ENCODE data around the gene S100A3. TPM values are rescaled to one million over a fixed set of nuclear protein-coding genes. Genes with fewer than 3 reads are reported as not detected.
A peak's percentile ranks its signal among the peaks of the same experiment; 100 is the strongest.
"Not testable (repeated sequence)": the region's sequence is repeated elsewhere in the genome, so short reads cannot be mapped to it uniquely, and the experiment has no call there.

Gene S100A3
- total RNA-seq, 1 experiment from 2014 or later: 90.0 TPM

GRCh38 chr1:153586347-153586746 lies 37.3 kb upstream of the S100A3 start:
- Mint-ChIP-seq H3K4me3 (ENCODE audit: unreplicated experiment) (no peak overlapping the region), H3K9me3 (ENCODE audit: unreplicated experiment) (no peaks in the 10 kb centered on the region), H3K4me1 (ENCODE audit: insufficient read depth, unreplicated experiment) (peaks cover 16% of the 10 kb centered on the region), H3K36me3 (ENCODE audit: insufficient read depth, unreplicated experiment) (peaks cover 7% of the 10 kb centered on the region), H3K27me3 (ENCODE audit: insufficient read depth, unreplicated experiment) (no peaks in the 10 kb centered on the region), H3K27ac (ENCODE audit: low read depth, unreplicated experiment) (peak overlapping the region; percentile 11)
- ChIA-PET CTCF (interaction anchor here (0.7 to 2.4 kb wide), 7 partner anchors 8 to 92 kb away, joined by 3 to 19 read pairs (median 3); no protein-coding TSS in a partner anchor), POLR2A (interaction anchor here (0.9 to 3.3 kb wide), 5 partner anchors 8 to 26 kb away, joined by 3 to 20 read pairs (median 4); partner anchors contain the start of gene S100A16)
- intact Hi-C loops (cut with micrococcal nuclease): no loop called here
- no peak for DNase-seq (ENCODE audit: unreplicated experiment)
- no peak for TF ChIP-seq CTCF (IDR thresholded peaks at IDR 0.05; ENCODE audit: unreplicated experiment)
- no TSS peak for BruUV-seq (replicated peaks)

- intact Hi-C loops (cut with micrococcal nuclease): no loop called here
- no peak for TF ChIP-seq CTCF (IDR thresholded peaks at IDR 0.05; ENCODE audit: unreplicated experiment)
- H3K4me3 Mint-ChIP-seq (ENCODE audit: unreplicated experiment): no peak overlapping the region
- H3K9me3 Mint-ChIP-seq (ENCODE audit: unreplicated experiment): no peaks in the 10 kb centered on the region
- POLR2A ChIA-PET: interaction anchor here (1.1 to 3.3 kb wide), 5 partner anchors 11 to 64 kb away, joined by 3 to 20 read pairs (median 6); partner anchors contain the start of genes S100A14 and S100A16
- peaks cover 16% of the 10 kb centered on the region for H3K4me1 Mint-ChIP-seq (ENCODE audit: insufficient read depth, unreplicated experiment)
- no TSS peak for BruUV-seq (replicated peaks)
- CTCF ChIA-PET: interaction anchor here (0.6 to 2.4 kb wide), 6 partner anchors 8 to 231 kb away, joined by 3 to 19 read pairs (median 4); partner anchors contain the start of gene S100A9
- no peak for DNase-seq (ENCODE audit: unreplicated experiment)
- H3K27me3 Mint-ChIP-seq (ENCODE audit: insufficient read depth, unreplicated experiment): no peaks in the 10 kb centered on the region
- peaks cover 7% of the 10 kb centered on the region for H3K36me3 Mint-ChIP-seq (ENCODE audit: insufficient read depth, unreplicated experiment)
- no peak overlapping the region for H3K27ac Mint-ChIP-seq (ENCODE audit: low read depth, unreplicated experiment)
These were observed 35.9 kb upstream of the S100A3 start for GRCh38 chr1:153585006-153585405.

GRCh38 chr1:153583976-153584375 lies 34.9 kb upstream of the S100A3 start:
- DNase-seq (ENCODE audit: unreplicated experiment): no peak

GRCh38 chr1:153583514-153583913 lies 34.5 kb upstream of the S100A3 start:
- intact Hi-C loops (cut with micrococcal nuclease); H3K4me3 Mint-ChIP-seq (ENCODE audit: unreplicated experiment); H3K27ac Mint-ChIP-seq (ENCODE audit: low read depth, unreplicated experiment); BruUV-seq (replicated peaks); H3K36me3 Mint-ChIP-seq (ENCODE audit: insufficient read depth, unreplicated experiment); POLR2A ChIA-PET; H3K9me3 Mint-ChIP-seq (ENCODE audit: unreplicated experiment); DNase-seq (ENCODE audit: unreplicated experiment); H3K27me3 Mint-ChIP-seq (ENCODE audit: insufficient read depth, unreplicated experiment): not testable (repeated sequence)
- CTCF ChIA-PET: interaction anchor here (1.3 to 1.8 kb wide), 3 partner anchors 11 to 230 kb away, joined by 4 to 8 read pairs (median 6); no protein-coding TSS in a partner anchor
- peaks cover 18% of the 10 kb centered on the region for H3K4me1 Mint-ChIP-seq (ENCODE audit: insufficient read depth, unreplicated experiment)

More at GRCh38 chr1:153583976-153584375, 34.9 kb upstream of the S100A3 start:
- no peak overlapping the region for H3K27ac Mint-ChIP-seq (ENCODE audit: low read depth, unreplicated experiment)
- no TSS peak for BruUV-seq (replicated peaks)
- H3K27me3 Mint-ChIP-seq (ENCODE audit: insufficient read depth, unreplicated experiment): no peaks in the 10 kb centered on the region
- intact Hi-C loops (cut with micrococcal nuclease): no loop called here
- H3K9me3 Mint-ChIP-seq (ENCODE audit: unreplicated experiment): no peaks in the 10 kb centered on the region
- peaks cover 4% of the 10 kb centered on the region for H3K36me3 Mint-ChIP-seq (ENCODE audit: insufficient read depth, unreplicated experiment)
- no peak overlapping the region for H3K4me3 Mint-ChIP-seq (ENCODE audit: unreplicated experiment)
- CTCF ChIA-PET: interaction anchor here (1.3 to 1.8 kb wide), 3 partner anchors 12 to 230 kb away, joined by 4 to 8 read pairs (median 6); no protein-coding TSS in a partner anchor
- POLR2A ChIA-PET: interaction anchor here (1.6 to 1.7 kb wide), 2 partner anchors 12 to 65 kb away, joined by 3 to 8 read pairs; no protein-coding TSS in a partner anchor
- no peak for TF ChIP-seq CTCF (IDR thresholded peaks at IDR 0.05; ENCODE audit: unreplicated experiment)
- H3K4me1 Mint-ChIP-seq (ENCODE audit: insufficient read depth, unreplicated experiment): peaks cover 16% of the 10 kb centered on the region

- H3K27ac Mint-ChIP-seq (ENCODE audit: low read depth, unreplicated experiment); DNase-seq (ENCODE audit: unreplicated experiment); POLR2A ChIA-PET; H3K36me3 Mint-ChIP-seq (ENCODE audit: insufficient read depth, unreplicated experiment); H3K4me3 Mint-ChIP-seq (ENCODE audit: unreplicated experiment); H3K27me3 Mint-ChIP-seq (ENCODE audit: insufficient read depth, unreplicated experiment); BruUV-seq (replicated peaks); H3K9me3 Mint-ChIP-seq (ENCODE audit: unreplicated experiment); intact Hi-C loops (cut with micrococcal nuclease): not testable (repeated sequence)
- CTCF ChIA-PET: interaction anchor here (1.5 to 1.8 kb wide), 2 partner anchors 11 to 44 kb away, joined by 6 to 8 read pairs; no protein-coding TSS in a partner anchor
- H3K4me1 Mint-ChIP-seq (ENCODE audit: insufficient read depth, unreplicated experiment): peaks cover 25% of the 10 kb centered on the region
These were observed 33.8 kb upstream of the S100A3 start for GRCh38 chr1:153582836-153583235.

Measured in MCF 10A (cell line).